OCI-M2 (cell line): ENCODE measurements around the gene MCF2L.
"Not testable (repeated sequence)": the region's sequence is repeated elsewhere in the genome, so short reads cannot be mapped to it uniquely, and the experiment has no call there.

ENCODE experiments used
- DNase-seq: peaks from one replicate; lab custom pipeline; 2025; ENCODE audit not compliant: unreplicated experiment; lab: John Stamatoyannopoulos, UW

MCF2L gene

GRCh38 chr13:113063091-113063491, 94.1 kb downstream of the MCF2L start:
- no peak for DNase-seq

- no peak for DNase-seq
These were observed 95.1 kb downstream of the MCF2L start for GRCh38 chr13:113064000-113064533.

DNA sequence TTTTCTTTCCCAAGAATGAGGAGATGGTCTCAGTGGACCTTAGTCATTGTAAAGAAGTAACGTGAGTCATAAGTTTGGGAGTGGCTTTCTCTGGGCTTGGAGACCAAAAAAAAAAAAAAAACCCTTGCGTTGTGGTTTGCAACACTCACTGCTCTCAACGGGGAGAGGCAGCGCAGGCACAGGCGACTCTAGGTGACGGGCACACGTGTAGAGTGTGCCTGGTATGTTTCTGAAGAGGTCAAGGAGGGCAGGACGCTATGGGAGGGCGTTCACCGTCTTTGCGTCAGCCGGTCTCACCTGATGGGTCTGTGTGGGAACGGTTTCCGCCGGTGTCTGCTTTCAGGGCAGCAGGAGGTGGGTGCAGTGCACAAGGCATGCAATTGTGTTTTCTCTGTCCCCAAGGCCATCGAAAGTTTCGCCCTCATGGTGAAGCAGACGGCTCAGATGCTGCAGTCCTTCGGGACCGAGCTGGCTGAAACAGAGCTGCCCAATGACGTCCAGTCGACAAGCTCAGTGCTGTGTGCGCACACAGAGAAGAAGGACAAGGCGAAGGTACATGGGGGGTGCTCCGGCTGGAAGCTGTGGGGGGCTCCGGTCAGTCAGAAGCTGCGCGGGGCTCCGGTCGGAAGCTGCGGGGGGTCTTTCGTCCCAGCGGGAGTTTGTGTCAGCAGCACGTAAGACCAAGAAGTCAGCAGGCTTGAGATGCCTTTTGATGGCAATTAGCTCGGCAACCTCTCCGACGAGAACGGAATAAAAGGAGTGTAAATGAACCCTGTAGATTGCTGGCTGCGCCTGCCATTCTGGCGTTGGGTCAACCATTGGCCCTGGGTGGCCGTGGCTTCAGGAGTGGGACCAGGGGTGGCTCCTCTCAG, 95.8 kb downstream of the MCF2L start:
- no peak for DNase-seq

DNA sequence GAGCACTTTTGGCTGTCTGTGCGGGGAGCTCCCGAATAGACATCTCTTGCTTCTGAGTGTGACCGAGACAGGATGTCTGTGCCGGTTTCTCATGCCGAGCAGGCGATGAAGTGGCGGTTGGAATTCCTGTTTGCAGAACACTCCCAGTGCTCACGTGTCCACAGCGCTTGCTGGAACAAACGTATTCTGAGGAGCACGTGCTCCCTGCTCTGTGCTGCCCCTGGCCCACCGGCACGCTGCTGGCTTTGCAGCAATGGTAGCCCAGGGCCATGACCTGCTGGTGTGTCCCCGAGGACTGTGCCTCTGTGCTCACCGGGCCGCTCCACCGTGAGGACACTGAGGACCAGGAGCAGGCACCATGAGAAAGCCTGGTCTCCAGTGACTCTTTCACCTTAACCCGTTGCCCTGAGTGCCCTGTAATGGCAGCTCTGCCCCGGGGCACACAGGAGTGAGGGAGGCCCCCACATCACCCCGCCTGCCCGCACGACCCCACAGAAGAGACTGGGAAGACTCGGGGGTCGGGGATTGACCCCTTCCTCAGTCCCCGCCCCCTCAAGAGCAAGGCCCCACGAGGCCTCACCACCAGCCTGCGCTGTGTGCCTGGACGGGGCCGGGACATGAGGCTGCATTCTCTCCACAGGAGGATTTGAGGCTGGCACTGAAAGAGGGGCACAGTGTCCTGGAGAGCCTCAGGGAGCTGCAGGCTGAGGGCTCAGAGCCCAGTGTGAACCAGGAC, 96.6 kb downstream of the MCF2L start:
- no peak for DNase-seq

DNA sequence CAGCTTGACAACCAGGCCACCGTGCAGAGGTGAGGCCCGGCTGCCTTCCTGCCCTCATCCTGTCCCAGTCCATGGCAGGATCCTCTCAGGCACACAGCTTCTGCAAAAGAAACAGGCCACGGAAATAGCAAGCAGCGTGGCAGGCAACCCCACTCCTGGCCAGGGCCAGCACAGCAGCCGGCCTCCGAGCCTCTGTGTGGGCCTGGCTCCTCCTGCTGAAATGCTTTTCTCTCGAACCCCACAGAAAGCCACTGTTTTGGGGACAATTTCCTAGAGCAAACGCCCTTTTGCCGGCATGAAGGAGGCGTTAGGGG, 97.1 kb downstream of the MCF2L start:
- no peak for DNase-seq

DNA sequence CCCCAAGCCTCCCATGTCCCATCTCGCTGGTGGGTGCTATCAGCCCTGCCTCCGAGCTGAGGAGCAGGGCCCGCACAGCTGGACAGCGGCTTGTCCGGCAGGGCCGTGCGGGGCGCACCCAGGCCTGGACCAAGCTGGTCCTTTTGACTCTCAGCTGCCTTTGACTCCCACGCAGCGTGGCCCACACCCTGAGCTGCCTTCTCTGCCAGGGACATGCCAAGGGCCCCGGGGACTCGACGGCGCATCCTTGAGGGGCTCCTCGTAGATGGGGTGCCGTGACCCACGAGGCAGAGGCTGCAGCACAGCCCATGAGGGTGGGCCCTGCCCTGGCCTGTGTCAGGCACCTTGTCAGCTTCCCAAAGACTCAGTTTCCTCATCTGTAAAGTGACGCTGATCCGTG, 97.7 kb downstream of the MCF2L start:
- no peak for DNase-seq

- no peak for DNase-seq
These were observed 101.1 kb downstream of the MCF2L start for GRCh38 chr13:113069861-113070805.

GRCh38 chr13:113070855-113071254, 101.8 kb downstream of the MCF2L start:
- no peak for DNase-seq

GRCh38 chr13:113072376-113072775, 103.4 kb downstream of the MCF2L start:
- no peak for DNase-seq

- DNase-seq, result no peak
These were observed 104.9 kb downstream of the MCF2L start for GRCh38 chr13:113073942-113074341.

GRCh38 chr13:113074401-113074800, 105.4 kb downstream of the MCF2L start:
- DNase-seq, result no peak

- DNase-seq, result no peak
These were observed 105.9 kb downstream of the MCF2L start for GRCh38 chr13:113074876-113075275.

GRCh38 chr13:113075711-113076110, 106.7 kb downstream of the MCF2L start:
- no peak for DNase-seq

GRCh38 chr13:113076681-113077401, 107.8 kb downstream of the MCF2L start:
- DNase-seq, result no peak

GRCh38 chr13:113077566-113077952, 108.5 kb downstream of the MCF2L start:
- no peak for DNase-seq

DNA sequence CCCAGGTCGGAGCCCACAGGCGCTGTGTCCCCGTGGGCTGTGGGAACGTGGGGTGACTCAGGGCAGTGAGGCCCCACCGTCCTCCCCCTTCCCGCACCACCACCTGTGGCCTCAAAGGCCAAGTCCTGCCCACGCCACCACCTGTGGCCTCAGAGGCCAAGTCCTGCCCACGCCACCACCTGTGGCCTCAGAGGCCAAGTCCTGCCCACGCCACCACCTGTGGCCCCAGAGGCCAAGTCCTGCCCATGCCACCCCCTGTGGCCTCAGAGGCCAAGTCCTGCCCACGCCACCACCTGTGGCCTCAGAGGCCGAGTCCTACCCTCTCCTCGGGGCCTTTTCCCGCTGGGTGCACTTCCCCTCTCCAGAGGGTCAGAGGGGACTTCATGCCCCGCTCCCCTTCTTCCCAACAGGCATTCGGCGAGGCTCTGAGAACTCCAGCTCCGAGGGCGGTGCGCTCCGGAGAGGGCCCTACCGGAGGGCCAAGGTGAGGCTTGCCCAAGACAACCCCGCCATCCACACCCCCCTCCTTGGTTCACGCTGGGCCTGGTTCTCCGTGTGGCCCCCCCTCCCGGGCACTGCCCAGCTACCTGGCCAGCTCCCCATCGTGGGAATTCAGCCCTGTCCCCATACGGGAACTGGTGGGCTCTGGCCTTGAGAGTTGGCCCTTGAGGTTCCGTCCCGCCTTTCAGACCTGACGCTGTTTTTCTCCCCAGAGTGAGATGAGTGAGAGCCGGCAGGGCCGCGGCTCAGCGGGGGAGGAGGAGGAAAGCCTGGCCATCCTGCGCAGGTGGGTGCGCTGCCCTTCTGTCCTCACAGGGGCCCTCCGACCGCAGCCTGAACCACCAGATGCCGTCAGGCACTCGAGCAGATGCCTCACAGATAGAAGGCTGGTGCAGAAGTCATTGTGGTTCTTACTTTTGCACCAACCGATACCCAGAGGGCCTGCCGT, 109.2 kb downstream of the MCF2L start:
- DNase-seq, result no peak

GRCh38 chr13:113078902-113079780, 110.1 kb downstream of the MCF2L start:
- DNase-seq, result no peak

DNA sequence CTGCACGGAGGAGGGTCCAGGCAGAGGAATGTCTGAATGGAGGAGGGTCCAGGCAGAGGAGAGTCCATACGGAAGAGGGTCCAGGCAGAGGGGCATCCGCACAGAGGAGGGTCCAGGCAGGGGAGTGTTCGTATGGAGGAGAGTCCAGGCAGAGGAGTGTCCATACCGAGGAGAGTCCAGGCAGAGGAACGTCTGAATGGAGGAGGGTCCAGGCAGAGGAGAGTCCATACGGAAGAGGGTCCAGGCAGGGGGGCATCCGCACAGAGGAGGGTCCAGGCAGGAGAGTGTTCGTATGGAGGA, 110.7 kb downstream of the MCF2L start:
- DNase-seq, result not testable (repeated sequence)
